Measurements from ENCODE around the gene SLC25A45. TPM values are rescaled to one million over a fixed set of nuclear protein-coding genes. Genes with fewer than 3 reads are reported as not detected.

Gene SLC25A45
- total and polyA plus RNA-seq, 2 of the 4 experiments (the other 2 are of a cell fraction), result 0.72 to 1.2 TPM

GRCh38 chr11:65375012-65375411, 7.4 kb downstream of the SLC25A45 start:
- H4K5ac ChIP-seq (ENCODE audit: low read depth, low read length), result no peak overlapping the region
- H2AK9ac ChIP-seq (replicated peaks; ENCODE audit: low read depth, low read length, poor library complexity), result peak overlapping the region; percentile 48
- H3K9me3 ChIP-seq (ENCODE audit: control insufficient read depth, insufficient read depth, low read length), result no peaks in the 10 kb centered on the region
- no peak overlapping the region for H3K27ac ChIP-seq (ENCODE audit: insufficient read depth, low read length)
- no peak overlapping the region for H3K23ac ChIP-seq (ENCODE audit: low read depth, low read length)
- no peaks in the 10 kb centered on the region for H3K27me3 ChIP-seq (ENCODE audit: control insufficient read depth, insufficient read depth, low read length)
- ChIA-PET CTCF (no interaction called here), POLR2A (ENCODE audit: unreplicated experiment) (interaction anchor here (0.6 kb wide), 1 partner anchor 9 kb away, joined by 4 read pairs; no protein-coding TSS in a partner anchor)
- H3K4ac ChIP-seq (ENCODE audit: low read depth, low read length), result peak overlapping the region; percentile 17; the same call in 1 of the 2 replicates
- in situ Hi-C loops (cut with MboI; ENCODE audit: low sequenced_read_pairs), result no loop called here
- H2AFZ ChIP-seq (replicated peaks; ENCODE audit: low read length, poor library complexity), result no peak overlapping the region
- no peak overlapping the region for H2AK5ac ChIP-seq (ENCODE audit: low read depth, low read length)
- no peak overlapping the region for H4K91ac ChIP-seq (ENCODE audit: insufficient read depth, low read depth, low read length)
- H3K79me1 ChIP-seq (ENCODE audit: low read depth in 1 of 2, low read length in 2 of 2), result peaks cover 0 to 30% of the 10 kb centered on the region in 2 experiments; a peak in 2 of 4 replicates
- no peak overlapping the region for H3K4me2 ChIP-seq (ENCODE audit: low read depth, low read length)
- no peak overlapping the region for H3K9ac ChIP-seq (ENCODE audit: low read depth, low read length)
- BruUV-seq (replicated peaks), result no TSS peak
- dilution Hi-C loops (cut with HindIII; ENCODE audit: low sequenced_read_pairs, unreplicated experiment), result no loop called here
- ATAC-seq (ENCODE audit: low read depth), result no peak
- H3K36me3 ChIP-seq (ENCODE audit: control insufficient read depth, insufficient read depth, low read length), result no peaks in the 10 kb centered on the region
- H4K20me1 ChIP-seq (ENCODE audit: insufficient read depth, low read length), result no peaks in the 10 kb centered on the region
- TF ChIP-seq, protein P1, sequence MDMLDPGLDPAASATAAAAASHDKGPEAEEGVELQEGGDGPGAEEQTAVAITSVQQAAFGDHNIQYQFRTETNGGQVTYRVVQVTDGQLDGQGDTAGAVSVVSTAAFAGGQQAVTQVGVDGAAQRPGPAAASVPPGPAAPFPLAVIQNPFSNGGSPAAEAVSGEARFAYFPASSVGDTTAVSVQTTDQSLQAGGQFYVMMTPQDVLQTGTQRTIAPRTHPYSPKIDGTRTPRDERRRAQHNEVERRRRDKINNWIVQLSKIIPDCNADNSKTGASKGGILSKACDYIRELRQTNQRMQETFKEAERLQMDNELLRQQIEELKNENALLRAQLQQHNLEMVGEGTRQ (IDR thresholded peaks at IDR 0.05; ENCODE audit: low read depth, low read length), result no peak
- TF ChIP-seq POLR2A (IDR thresholded peaks at IDR 0.05; ENCODE audit: low read depth, low read length), result no peak
- no peak for TF ChIP-seq NFE2L2 (IDR thresholded peaks at IDR 0.05; ENCODE audit: low read depth, low read length)
- no peak for TF ChIP-seq SMC3 (IDR thresholded peaks at IDR 0.05; ENCODE audit: low read depth, low read length)
- TF ChIP-seq ELK1 (IDR thresholded peaks at IDR 0.05; ENCODE audit: borderline replicate concordance, low read depth, low read length), result no peak
- no peak for TF ChIP-seq MXI1 (IDR thresholded peaks at IDR 0.05; ENCODE audit: borderline replicate concordance, low read depth, low read length)
- no peak for TF ChIP-seq RFX5 (IDR thresholded peaks at IDR 0.05; ENCODE audit: low read depth, low read length)
- TF ChIP-seq CHD1 (IDR thresholded peaks at IDR 0.05; ENCODE audit: low read depth, low read length), result no peak
- TF ChIP-seq RAD21 (IDR thresholded peaks at IDR 0.05; ENCODE audit: low read length), result no peak
- TF ChIP-seq FOS (IDR thresholded peaks at IDR 0.05; ENCODE audit: low read depth, low read length), result no peak
- TF ChIP-seq MAFK (IDR thresholded peaks at IDR 0.05; ENCODE audit: low read depth, low read length), result no peak
- TF ChIP-seq CTCF (conservative IDR thresholded peaks at IDR 0.05; ENCODE audit: low read depth, low read length), result no peak
- no peak for TF ChIP-seq CEBPB (IDR thresholded peaks at IDR 0.05; ENCODE audit: low read depth, low read length)
- TF ChIP-seq MAZ (IDR thresholded peaks at IDR 0.05; ENCODE audit: borderline replicate concordance, low read depth, low read length), result no peak
- no peak for TF ChIP-seq RCOR1 (IDR thresholded peaks at IDR 0.05; ENCODE audit: insufficient replicate concordance, low read length)
- TF ChIP-seq BHLHE40 (IDR thresholded peaks at IDR 0.05; ENCODE audit: low read depth, low read length), result no peak
- H2BK20ac ChIP-seq (ENCODE audit: low read depth, low read length), result no peak overlapping the region
- H3K4me3 ChIP-seq (ENCODE audit: insufficient read depth, low read depth, low read length), result no peak overlapping the region
- peaks cover 2% of the 10 kb centered on the region for H3K4me1 ChIP-seq (ENCODE audit: control insufficient read depth, insufficient read depth, low read length)
- no peak for DNase-seq
- no peak overlapping the region for H3K18ac ChIP-seq (ENCODE audit: low read depth, low read length)
- no peak overlapping the region for H4K8ac ChIP-seq (ENCODE audit: low read depth in 2 of 2, low read length in 2 of 2)
- no peak overlapping the region for H2BK15ac ChIP-seq (ENCODE audit: low read depth, low read length)
- peaks cover 6% of the 10 kb centered on the region; the same call in 1 of the 2 replicates for H3K9me1 ChIP-seq (ENCODE audit: insufficient read depth, low read length)
- intact Hi-C loops (cut with micrococcal nuclease), result no loop called here
- H2BK5ac ChIP-seq (ENCODE audit: low read depth, low read length, poor library complexity, severe bottlenecking), result no peak overlapping the region
- no peak overlapping the region for H3K56ac ChIP-seq (ENCODE audit: extremely low read depth, insufficient read depth, low read length)
- no peak overlapping the region for H3K14ac ChIP-seq (replicated peaks; ENCODE audit: low read depth, low read length)
- H2BK120ac ChIP-seq (ENCODE audit: low read depth, low read length), result no peak overlapping the region
- WGBS, 2 experiments (ENCODE audit: extremely low coverage in 2 of 2, insufficient read length in 1 of 2), result 77% methylated on average over 7 of the region's 8 CpGs; no CpG with 5 or more reads in 1 of the 2 experiments
